H1 (cell line): ENCODE results near the gene RFPL2. TPM values are rescaled to one million over a fixed set of nuclear protein-coding genes. Genes with fewer than 3 reads are reported as not detected.

ENCODE experiments used
- CTCF ChIA-PET: fragments of 300-600 bp; sonication (Branson Sonifier 250); formaldehyde crosslinking; loops from one replicate; lab custom pipeline; 2021; ENCODE audit not compliant: partially characterized antibody; lab: Charles Lee
- POLR2A ChIA-PET: fragments of 300-600 bp; sonication (Branson Sonifier 250); formaldehyde crosslinking; loops from one replicate; lab custom pipeline; 2021; ENCODE audit warnings: inconsistent platforms; ENCODE audit not compliant: partially characterized antibody; lab: Charles Lee
- DNase-seq, 2 experiments: peaks; one replicate each; pipeline versions ENCODE4 v3.0.0 to v3.0.0-alpha.2; 2010 to 2022; ENCODE audit warnings: low spot score in 2 of 2, low read depth in 1 of 2, mixed read lengths in 1 of 2
- FAIRE-seq: peaks from 2 replicates; lab custom pipeline; 2011; peaks lifted over from hg19 to GRCh38; lab: Jason Lieb, UNC
- H2AFZ ChIP-seq: 2 replicates; pipeline ENCODE4 v1.8.1; 2012; ENCODE audit warnings: low read length, inconsistent platforms
- H2AK5ac ChIP-seq: 2 replicates; pipeline ENCODE4 v1.6.1; 2013; ENCODE audit warnings: low read depth, low read length
- H2BK120ac ChIP-seq: replicated peaks from 2 replicates; pipeline ENCODE3; 2013; ENCODE audit warnings: low read depth, low read length, inconsistent platforms
- H2BK12ac ChIP-seq: 2 replicates; pipeline ENCODE4 v1.6.1; 2013; ENCODE audit warnings: low read depth, low read length
- H2BK15ac ChIP-seq: 2 replicates; pipeline ENCODE4 v1.6.1; 2013; ENCODE audit warnings: low read length
- H2BK20ac ChIP-seq: 2 replicates; pipeline ENCODE4 v1.6.1; 2013; ENCODE audit warnings: low read length
- H2BK5ac ChIP-seq: 2 replicates; pipeline ENCODE4 v1.6.1; 2013; ENCODE audit warnings: low read depth, low read length
- H3K14ac ChIP-seq: 2 replicates; pipeline ENCODE4 v1.6.1; 2013; ENCODE audit warnings: inconsistent platforms; ENCODE audit not compliant: insufficient read length
- H3K18ac ChIP-seq: 2 replicates; pipeline ENCODE4 v1.6.1; 2013; ENCODE audit warnings: low read length; ENCODE audit errors: extremely low read depth
- H3K23ac ChIP-seq: 2 replicates; pipeline ENCODE4 v1.6.1; 2013; ENCODE audit warnings: inconsistent platforms; ENCODE audit not compliant: insufficient read length
- H3K23me2 ChIP-seq: 2 replicates; pipeline ENCODE4 v1.6.1; 2013; ENCODE audit warnings: low read depth, low read length
- H3K27ac ChIP-seq: 2 replicates; pipeline ENCODE4 v1.6.1; 2011; ENCODE audit warnings: low read depth, low read length, inconsistent platforms
- H3K27me3 ChIP-seq, 4 experiments: replicated peaks in 1 of 4; 1 replicate in 1 of 4; 2 replicates in 3 of 4; pipeline versions ENCODE4 v1.6.1 to v1.8.1; 2011 to 2013; ENCODE audit warnings: low read length in 3 of 4, mild to moderate bottlenecking in 3 of 4, inconsistent platforms in 2 of 4, mixed read lengths in 2 of 4, moderate library complexity in 1 of 4; ENCODE audit not compliant: control insufficient read depth in 3 of 4, insufficient read depth in 3 of 4; ENCODE audit errors: extremely low read depth in 1 of 4
- H3K36me3 ChIP-seq, 4 experiments: 2 replicates each; pipeline versions ENCODE4 v1.6.1 to v1.8.1; 2011 to 2013; ENCODE audit warnings: mild to moderate bottlenecking in 4 of 4, low read length in 3 of 4, moderate library complexity in 2 of 4, control low read depth in 1 of 4, inconsistent platforms in 1 of 4; ENCODE audit not compliant: insufficient read depth in 4 of 4, control insufficient read depth in 2 of 4
- H3K4ac ChIP-seq: replicated peaks from 2 replicates; pipeline ENCODE3; 2013; ENCODE audit warnings: low read length, low read depth, mixed read lengths, inconsistent platforms; ENCODE audit not compliant: insufficient read length
- H3K4me1 ChIP-seq, 4 experiments: replicated peaks in 1 of 4; 1 replicate in 1 of 4; 2 replicates in 3 of 4; pipeline versions ENCODE4 v1.6.1 to v1.8.1; 2011 to 2013; ENCODE audit warnings: low read length in 3 of 4, inconsistent platforms in 2 of 4, mixed read lengths in 1 of 4; ENCODE audit not compliant: insufficient read depth in 4 of 4, control insufficient read depth in 3 of 4
- H3K4me2 ChIP-seq, 2 experiments: 2 replicates each; pipeline versions ENCODE4 v1.6.1 to v1.8.1; 2011 to 2013; ENCODE audit warnings: low read depth in 2 of 2, low read length in 2 of 2, control low read depth in 1 of 2, inconsistent platforms in 1 of 2, mild to moderate bottlenecking in 1 of 2; ENCODE audit not compliant: insufficient read depth in 1 of 2
- H3K4me3 ChIP-seq, 4 experiments: fragments of 200-600, 300-600 bp in 1 of 4; sonication (generic), shearing (Covaris generic), sonication (Bioruptor Twin) in 1 of 4; 2 replicates each; pipeline versions ENCODE4 v1.5.1 to v1.8.1; 2011 to 2016; ENCODE audit warnings: low read length in 4 of 4, low read depth in 3 of 4, control low read depth in 2 of 4, inconsistent platforms in 2 of 4, mild to moderate bottlenecking in 2 of 4, mixed read lengths in 1 of 4, moderate library complexity in 1 of 4; ENCODE audit not compliant: insufficient read depth in 2 of 4; ENCODE audit errors: extremely low read depth in 1 of 4
- H3K56ac ChIP-seq: replicated peaks from 2 replicates; pipeline ENCODE3; 2013; ENCODE audit warnings: low read depth, mild to moderate bottlenecking, mixed read lengths, low read length, inconsistent platforms; ENCODE audit not compliant: insufficient read length
- H3K79me1 ChIP-seq: 2 replicates; pipeline ENCODE4 v1.6.1; 2013; ENCODE audit warnings: low read depth, low read length, control low read depth
- H3K79me2 ChIP-seq, 2 experiments: 2 replicates each; pipeline versions ENCODE4 v1.6.1 to v1.8.1; 2012 to 2013; ENCODE audit warnings: low read length in 2 of 2, mild to moderate bottlenecking in 2 of 2, inconsistent platforms in 1 of 2; ENCODE audit not compliant: insufficient read depth in 2 of 2, control insufficient read depth in 1 of 2
- H3K9ac ChIP-seq, 4 experiments: replicated peaks in 1 of 4; 1 replicate in 1 of 4; 2 replicates in 3 of 4; pipeline versions ENCODE4 v1.6.1 to v1.8.1; 2011 to 2013; ENCODE audit warnings: low read depth in 3 of 4, low read length in 3 of 4, control low read depth in 2 of 4, mild to moderate bottlenecking in 2 of 4, moderate library complexity in 2 of 4, inconsistent platforms in 1 of 4; ENCODE audit errors: extremely low read depth in 1 of 4
- H3K9me3 ChIP-seq, 2 experiments: 2 replicates each; pipeline versions ENCODE4 v1.6.1 to v1.8.1; 2012 to 2013; ENCODE audit warnings: mild to moderate bottlenecking in 2 of 2, moderate library complexity in 2 of 2, control low read depth in 1 of 2, inconsistent platforms in 1 of 2, low read depth in 1 of 2, low read length in 1 of 2, mixed read lengths in 1 of 2; ENCODE audit not compliant: insufficient read depth in 2 of 2
- H4K20me1 ChIP-seq, 2 experiments: replicated peaks in 1 of 2; 2 replicates each; pipeline versions ENCODE3 to v1.8.1; 2011 to 2013; ENCODE audit warnings: inconsistent platforms in 2 of 2, low read length in 2 of 2, mild to moderate bottlenecking in 1 of 2; ENCODE audit not compliant: insufficient read depth in 2 of 2, control insufficient read depth in 1 of 2
- H4K5ac ChIP-seq: 2 replicates; pipeline ENCODE4 v1.6.1; 2013; ENCODE audit warnings: low read length, low read depth, mixed read lengths, inconsistent platforms; ENCODE audit not compliant: insufficient read length
- H4K8ac ChIP-seq: 2 replicates; pipeline ENCODE4 v1.8.0; 2013; ENCODE audit warnings: mild to moderate bottlenecking, moderate library complexity, low read length, inconsistent platforms; ENCODE audit not compliant: insufficient read depth; ENCODE audit errors: extremely low read depth
- H4K91ac ChIP-seq: replicated peaks from 2 replicates; pipeline ENCODE3; 2013; ENCODE audit warnings: low read length, mixed read lengths, inconsistent platforms; ENCODE audit not compliant: insufficient read length
- BACH1 ChIP-seq: IDR thresholded peaks from 2 replicates; pipeline ENCODE4 v1.6.1; 2012; ENCODE audit warnings: low read length, improper control_type of control experiment
- BCL11A ChIP-seq, 2 experiments: IDR thresholded peaks; one replicate each; pipeline ENCODE4 v1.6.1; 2011; ENCODE audit warnings: low read depth in 2 of 2, low read length in 2 of 2, mild to moderate bottlenecking in 2 of 2
- CHD2 ChIP-seq: IDR thresholded peaks from 2 replicates; pipeline ENCODE4 v1.6.1; 2012; ENCODE audit warnings: low read length, improper control_type of control experiment
- CTCF ChIP-seq, 3 experiments: IDR thresholded peaks; 1 replicate in 2 of 3; 2 replicates in 1 of 3; pipeline versions ENCODE4 v1.5.1 to v1.6.1; 2011; ENCODE audit warnings: low read length in 3 of 3, mild to moderate bottlenecking in 3 of 3, inconsistent platforms in 2 of 3, low read depth in 1 of 3, moderate library complexity in 1 of 3; ENCODE audit not compliant: insufficient read depth in 1 of 3; ENCODE audit errors: control extremely low read depth in 1 of 3
- KDM5A ChIP-seq: fragments of 200-600 bp; IDR thresholded peaks from 2 replicates; pipeline ENCODE4 v1.7.1; 2012; ENCODE audit warnings: mild to moderate bottlenecking, low read length, inconsistent platforms, mixed read lengths
- MAFK ChIP-seq: IDR thresholded peaks from 2 replicates; pipeline ENCODE4 v1.6.1; 2012; ENCODE audit warnings: low read depth, mild to moderate bottlenecking, improper control_type of control experiment, low read length
- NRF1 ChIP-seq: IDR thresholded peaks from 2 replicates; pipeline ENCODE4 v1.6.1; 2011; ENCODE audit warnings: mild to moderate bottlenecking, low read depth, low read length, improper control_type of control experiment
- POLR2AphosphoS5 ChIP-seq: IDR thresholded peaks from 2 replicates; pipeline ENCODE4 v1.6.1; 2011; ENCODE audit warnings: low read depth, low read length
- SIN3A ChIP-seq, 2 experiments: IDR thresholded peaks in 1 of 2; conservative IDR thresholded peaks in 1 of 2; 2 replicates each; pipeline ENCODE4 v1.6.1; 2011 to 2012; ENCODE audit warnings: low read length in 2 of 2, improper control_type of control experiment in 1 of 2, low read depth in 1 of 2, mild to moderate bottlenecking in 1 of 2
- SP1 ChIP-seq: IDR thresholded peaks from 2 replicates; pipeline ENCODE4 v1.6.1; 2011; ENCODE audit warnings: low read depth, low read length
- WGBS, 2 experiments: shearing (Covaris generic) in 1 of 2; methylation state at CpG; one replicate each; pipeline versions ENCODE4 v1.1.6 to v1.1.7; 2013 to 2015; ENCODE audit warnings: low lambda C conversion rate in 2 of 2, mixed read lengths in 2 of 2, inconsistent platforms in 1 of 2, low coverage in 1 of 2, missing lambda C conversion rate in 1 of 2; ENCODE audit not compliant: insufficient replicate concordance in 2 of 2, insufficient coverage in 1 of 2, insufficient read length in 1 of 2; ENCODE audit errors: extremely low coverage in 1 of 2, missing lambda C conversion rate in 1 of 2; 5-methylcytosine and 5-hydroxymethylcytosine counted together
- polyA plus RNA-seq, 7 experiments: library from polyadenylated mRNA; depleted of rRNA in 3 of 7; stranded (reverse) in 5 of 7; unstranded in 2 of 7; fragments of >200 nt in 5 of 7; fragments of 200-250 nt in 2 of 7; gene quantifications; 1 replicate in 5 of 7; 2 replicates in 1 of 7; 4 replicates in 1 of 7; pipeline versions ENCODE4 v1.2.1 to v1.2.3, GENCODE V29; 2011 to 2013; ENCODE audit warnings: missing spikeins in 2 of 7, mixed read lengths in 2 of 7
- total RNA-seq: library from RNA; stranded (reverse); fragmentation: NEBNext Ultra II Directional; extraction: Animal tissue kit (Norgen Biotek cat#: 25700); gene quantifications from 2 replicates; pipeline ENCODE4 v1.2.1, GENCODE V29; 2021
- TF ChIP-seq, protein P1 (sequence below): IDR thresholded peaks from 2 replicates; pipeline ENCODE4 v1.6.1; 2012; ENCODE audit warnings: inconsistent platforms
- TF ChIP-seq, protein P2 (sequence below): IDR thresholded peaks from 2 replicates; pipeline ENCODE4 v1.6.1; 2011; ENCODE audit warnings: low read depth, mild to moderate bottlenecking, low read length; ENCODE audit not compliant: insufficient read depth

Gene RFPL2
- total and polyA plus RNA-seq, 2 of the 8 experiments (the other 6 are each of a cell fraction or from before 2014, with no cell fraction given), result 0.15 to 0.19 TPM

- Histone ChIP-seq H2BK15ac (no peak overlapping the region), H3K79me2 (no peaks in the 10 kb centered on the region), H3K4me1 (no peaks in the 10 kb centered on the region), H3K79me1 (no peaks in the 10 kb centered on the region), H4K20me1 (no peaks in the 10 kb centered on the region), H2BK5ac (no peak overlapping the region), H2AFZ (no peak overlapping the region), H3K56ac (no peak overlapping the region), H3K4me3 (no peak overlapping the region), H3K18ac (no peak overlapping the region), H2BK120ac (no peak overlapping the region), H3K27me3 (no peaks in the 10 kb centered on the region), H3K23me2 (no peaks in the 10 kb centered on the region), H3K9ac (no peak overlapping the region), H2BK12ac (no peak overlapping the region), H3K9me3 (no peaks in the 10 kb centered on the region; a peak in 1 of 4 replicates), H2AK5ac (no peak overlapping the region), H3K27ac (no peak overlapping the region), H4K8ac (no peak overlapping the region), H2BK20ac (no peak overlapping the region), H3K14ac (no peak overlapping the region), H4K5ac (no peak overlapping the region), H3K4me2 (no peak overlapping the region), H4K91ac (no peak overlapping the region), H3K4ac (no peak overlapping the region), H3K23ac (no peak overlapping the region), H3K36me3 (no peaks in the 10 kb centered on the region)
- DNase-seq (no peak), FAIRE-seq (no peak)
- ChIA-PET POLR2A (no interaction called here), CTCF (interaction anchor here (0.6 to 1.3 kb wide), 2 partner anchors 29 to 35 kb away, joined by 3 to 4 read pairs; no protein-coding TSS in a partner anchor)
- 89% methylated on average over 8 of the region's 8 CpGs; no CpG with 5 or more reads in 1 of the 2 experiments for WGBS, 2 experiments
- TF ChIP-seq BACH1 (no peak), BCL11A (IDR thresholded peaks at IDR 0.05; ENCODE audit: low read depth in 2 of 2, low read length in 2 of 2) (no peak), NRF1 (no peak), MAFK (no peak), POLR2AphosphoS5 (no peak), KDM5A (no peak), CHD2 (no peak), SP1 (no peak), CTCF (IDR thresholded peaks at IDR 0.05; ENCODE audit: control extremely low read depth in 1 of 3, insufficient read depth in 1 of 3, low read depth in 1 of 3, low read length in 3 of 3) (no peak), SIN3A (conservative IDR thresholded peaks at IDR 0.05 in 1 of 2, IDR thresholded peaks at IDR 0.05 in 1 of 2; ENCODE audit: low read depth in 1 of 2, low read length in 2 of 2) (no peak)
- TF ChIP-seq, protein P1, sequence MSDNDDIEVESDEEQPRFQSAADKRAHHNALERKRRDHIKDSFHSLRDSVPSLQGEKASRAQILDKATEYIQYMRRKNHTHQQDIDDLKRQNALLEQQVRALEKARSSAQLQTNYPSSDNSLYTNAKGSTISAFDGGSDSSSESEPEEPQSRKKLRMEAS, result no peak
- TF ChIP-seq, protein P2, sequence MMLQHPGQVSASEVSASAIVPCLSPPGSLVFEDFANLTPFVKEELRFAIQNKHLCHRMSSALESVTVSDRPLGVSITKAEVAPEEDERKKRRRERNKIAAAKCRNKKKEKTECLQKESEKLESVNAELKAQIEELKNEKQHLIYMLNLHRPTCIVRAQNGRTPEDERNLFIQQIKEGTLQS, result no peak
These were observed 32.1 kb upstream of the RFPL2 start for GRCh38 chr22:32236970-32237369.
